ENCODE results near the gene CTNNBL1. TPM values are rescaled to one million over a fixed set of nuclear protein-coding genes. Genes with fewer than 3 reads are reported as not detected.

The CTNNBL1 gene
- total RNA-seq, 1 donor from 2014 or later = 23.4 TPM

GRCh38 chr20:37914672-37915433 is 221.0 kb downstream of the CTNNBL1 start:
- DNase-seq (ENCODE audit: low read depth in 2 of 2) = peak in 1 of 2 donors; percentile 23

- no peak for DNase-seq (ENCODE audit: low read depth in 2 of 2)
Observed at GRCh38 chr20:37915434-37915787, 221.6 kb downstream of the CTNNBL1 start.

- DNase-seq (ENCODE audit: low read depth in 2 of 2) = no peak
Observed at GRCh38 chr20:37915800-37916570, 222.2 kb downstream of the CTNNBL1 start.

GRCh38 chr20:37917461-37917860 is 223.6 kb downstream of the CTNNBL1 start:
- no peak for DNase-seq (ENCODE audit: low read depth in 2 of 2)

GRCh38 chr20:37918035-37918434 is 224.2 kb downstream of the CTNNBL1 start:
- DNase-seq (ENCODE audit: low read depth in 2 of 2) = no peak

GRCh38 chr20:37919389-37920040 is 225.7 kb downstream of the CTNNBL1 start:
- no peak for DNase-seq (ENCODE audit: low read depth in 2 of 2)

- no peak for DNase-seq (ENCODE audit: low read depth in 2 of 2)
Observed at GRCh38 chr20:37920270-37920669, 226.4 kb downstream of the CTNNBL1 start.

GRCh38 chr20:37920679-37921322 is 227.0 kb downstream of the CTNNBL1 start:
- DNase-seq (ENCODE audit: low read depth in 2 of 2) = no peak

- no peak for DNase-seq (ENCODE audit: low read depth in 2 of 2)
Observed at GRCh38 chr20:37921341-37921929, 227.6 kb downstream of the CTNNBL1 start.

Other genes starting within 250 kb of the CTNNBL1 start
- 0.22 TPM in 1 of 2 replicates, not detected in the other for gene NNAT, start 172.8 kb upstream of the CTNNBL1 start, total RNA-seq
- gene BLCAP, start 166.2 kb upstream of the CTNNBL1 start, total RNA-seq = 42.9 and 83.3 TPM in 2 replicates
- gene VSTM2L, start 209.1 kb downstream of the CTNNBL1 start, total RNA-seq = under 0.01 TPM in 2 replicates

Data from lung microvascular endothelial cell (primary cell).